Measurements from ENCODE around the gene AOX1.

DNA sequence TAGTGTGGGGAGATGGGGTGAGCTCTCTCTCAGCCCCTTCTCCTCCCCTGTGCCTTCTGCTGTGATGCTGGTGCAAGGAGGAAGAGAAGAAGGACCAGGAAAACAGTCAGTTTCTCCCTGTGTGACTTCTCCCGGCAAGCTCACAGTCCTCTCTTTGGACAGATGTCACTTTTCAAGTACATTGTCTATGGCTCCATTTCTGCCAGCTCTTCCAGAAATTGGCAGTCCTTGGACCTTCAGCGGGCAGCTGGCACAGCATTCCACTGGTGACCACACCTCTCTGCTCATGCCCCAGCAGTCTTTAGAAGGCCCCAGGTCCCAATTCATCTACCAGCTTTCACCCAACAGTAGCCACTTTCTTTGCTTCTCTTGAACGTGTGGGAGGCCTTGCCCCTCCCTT lies 63.9 kb downstream of the AOX1 start:
- TF ChIP-seq POLR2A (IDR thresholded peaks at IDR 0.05) = no peak
- no peak for TF ChIP-seq CTCF (IDR thresholded peaks at IDR 0.05)
- no peak for TF ChIP-seq EP300 (IDR thresholded peaks at IDR 0.05)
